HTERT RPE-1 (cell line): ENCODE data around the gene TSNAXIP1.
"Not testable (repeated sequence)": the region's sequence is repeated elsewhere in the genome, so short reads cannot be mapped to it uniquely, and the experiment has no call there.

Source experiments
- in situ Hi-C: fragments of 300-500 bp; cut with MboI; formaldehyde crosslinking; loops from 4 replicates; pipeline ENCODE4 v1.14.3; 2020; ENCODE audit warnings: low sequenced_read_pairs

TSNAXIP1 gene

GRCh38 chr16:67833030-67833414 lies 26.3 kb downstream of the TSNAXIP1 start:
- in situ Hi-C loops: no loop called here

- in situ Hi-C loops: no loop called here
Measured at GRCh38 chr16:67833415-67834241, 26.9 kb downstream of the TSNAXIP1 start.

GRCh38 chr16:67834242-67834614 lies 27.5 kb downstream of the TSNAXIP1 start:
- in situ Hi-C loops: no loop called here

- in situ Hi-C loops: not testable (repeated sequence)
Measured at GRCh38 chr16:67837190-67837589, 30.5 kb downstream of the TSNAXIP1 start.

- in situ Hi-C loops: no loop called here
Measured at GRCh38 chr16:67837811-67838210, 31.1 kb downstream of the TSNAXIP1 start.

- in situ Hi-C loops: no loop called here
Measured at GRCh38 chr16:67841198-67841815, 34.6 kb downstream of the TSNAXIP1 start.

- in situ Hi-C loops: no loop called here
Measured at GRCh38 chr16:67841816-67842508, 35.3 kb downstream of the TSNAXIP1 start, which contains the start of gene THAP11. TSS of gene THAP11 (plus strand) at chr16:67842320. CDS start at chr16:67842555, 235 bp downstream.

GRCh38 chr16:67842509-67843342 lies 36.0 kb downstream of the TSNAXIP1 start:
- in situ Hi-C loops: no loop called here

- in situ Hi-C loops: no loop called here
Measured at GRCh38 chr16:67843343-67843765, 36.7 kb downstream of the TSNAXIP1 start.

GRCh38 chr16:67844497-67844896 lies 37.8 kb downstream of the TSNAXIP1 start:
- in situ Hi-C loops: no loop called here

GRCh38 chr16:67845291-67846062 lies 38.8 kb downstream of the TSNAXIP1 start:
- in situ Hi-C loops: no loop called here

GRCh38 chr16:67846063-67846319 lies 39.3 kb downstream of the TSNAXIP1 start:
- in situ Hi-C loops: no loop called here

- in situ Hi-C loops: no loop called here
Measured at GRCh38 chr16:67846320-67847063, 39.8 kb downstream of the TSNAXIP1 start, which contains the start of gene NUTF2. TSS of gene NUTF2 (plus strand) at chr16:67846933. CDS start at chr16:67865131, 18,198 bp downstream.

- in situ Hi-C loops: no loop called here
Measured at GRCh38 chr16:67847064-67847861, 40.6 kb downstream of the TSNAXIP1 start, which contains the start of gene CENPT. TSS of gene CENPT (minus strand) at chr16:67847693. CDS start at chr16:67833859, 13,834 bp downstream.

GRCh38 chr16:67848118-67848517 lies 41.4 kb downstream of the TSNAXIP1 start:
- in situ Hi-C loops: no loop called here

- in situ Hi-C loops: no loop called here
Measured at GRCh38 chr16:67853670-67854069, 47.0 kb downstream of the TSNAXIP1 start.

- in situ Hi-C loops: no loop called here
Measured at GRCh38 chr16:67855789-67856188, 49.1 kb downstream of the TSNAXIP1 start.

GRCh38 chr16:67856927-67857546 lies 50.3 kb downstream of the TSNAXIP1 start:
- in situ Hi-C loops: no loop called here
